SJSA1 (cell line): ENCODE data around the gene WDR5. TPM values are rescaled to one million over a fixed set of nuclear protein-coding genes. Genes with fewer than 3 reads are reported as not detected.

Source experiments
- DNase-seq, 2 experiments: peaks; one replicate each; pipeline ENCODE4 v3.0.0-alpha.2; 2015 to 2020; ENCODE audit warnings: low spot score in 2 of 2, low read depth in 1 of 2
- H3K27ac ChIP-seq: fragments of 250-450 bp; sonication (Bioruptor Pico); 2 replicates; pipeline ENCODE4 v1.5.1; 2020; ENCODE audit warnings: mild to moderate bottlenecking, moderate library complexity
- H3K27me3 ChIP-seq: fragments of 250-450 bp; sonication (Bioruptor Pico); replicated peaks from 2 replicates; pipeline ENCODE4 v1.5.1; 2020; ENCODE audit warnings: mild to moderate bottlenecking, moderate library complexity
- H3K36me3 ChIP-seq: fragments of 250-450 bp; sonication (Bioruptor Pico); 2 replicates; pipeline ENCODE4 v1.5.1; 2020; ENCODE audit warnings: mild to moderate bottlenecking
- H3K4me1 ChIP-seq: fragments of 250-450 bp; sonication (Bioruptor Pico); replicated peaks from 2 replicates; pipeline ENCODE4 v1.6.1; 2021; ENCODE audit warnings: mild to moderate bottlenecking
- H3K4me3 ChIP-seq: fragments of 250-450 bp; sonication (Bioruptor Pico); 2 replicates; pipeline ENCODE4 v1.5.1; 2020; ENCODE audit warnings: mild to moderate bottlenecking
- H3K9me3 ChIP-seq: fragments of 250-450 bp; sonication (Bioruptor Pico); replicated peaks from 2 replicates; pipeline ENCODE4 v1.5.1; 2020; ENCODE audit warnings: mild to moderate bottlenecking
- total RNA-seq: library from RNA; depleted of rRNA; stranded (reverse); fragments of >200 nt; shearing (Covaris generic); gene quantifications from 2 replicates; pipeline ENCODE4 v1.2.3, GENCODE V29; 2014

The WDR5 gene
- total RNA-seq, 1 experiment from 2014 or later: 26.7 TPM

DNA sequence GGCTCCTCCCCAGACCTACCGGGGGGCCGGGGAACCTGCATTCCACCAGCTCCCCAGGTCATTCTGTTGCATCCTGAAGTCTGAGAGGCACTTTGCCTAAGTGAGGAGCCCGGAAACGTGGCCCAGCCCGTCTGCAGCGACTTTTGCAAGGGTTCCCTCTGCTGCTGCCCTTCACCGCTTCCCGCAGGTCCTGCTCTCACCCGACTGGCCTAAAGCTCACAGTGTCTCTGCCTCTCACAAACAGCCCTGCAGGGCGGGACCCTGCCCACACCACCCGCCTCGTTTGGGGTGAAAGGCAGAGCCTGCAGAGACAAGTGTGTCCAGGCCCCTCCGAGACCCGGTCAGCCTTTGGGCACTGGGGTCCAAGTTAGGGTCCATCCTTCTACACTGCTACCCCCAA, 9.5 kb upstream of the WDR5 start:
- Histone ChIP-seq H3K4me1 (no peaks in the 10 kb centered on the region), H3K27ac (no peak overlapping the region), H3K36me3 (no peaks in the 10 kb centered on the region), H3K4me3 (no peak overlapping the region), H3K9me3 (no peaks in the 10 kb centered on the region), H3K27me3 (no peaks in the 10 kb centered on the region)
- no peak for DNase-seq

DNA sequence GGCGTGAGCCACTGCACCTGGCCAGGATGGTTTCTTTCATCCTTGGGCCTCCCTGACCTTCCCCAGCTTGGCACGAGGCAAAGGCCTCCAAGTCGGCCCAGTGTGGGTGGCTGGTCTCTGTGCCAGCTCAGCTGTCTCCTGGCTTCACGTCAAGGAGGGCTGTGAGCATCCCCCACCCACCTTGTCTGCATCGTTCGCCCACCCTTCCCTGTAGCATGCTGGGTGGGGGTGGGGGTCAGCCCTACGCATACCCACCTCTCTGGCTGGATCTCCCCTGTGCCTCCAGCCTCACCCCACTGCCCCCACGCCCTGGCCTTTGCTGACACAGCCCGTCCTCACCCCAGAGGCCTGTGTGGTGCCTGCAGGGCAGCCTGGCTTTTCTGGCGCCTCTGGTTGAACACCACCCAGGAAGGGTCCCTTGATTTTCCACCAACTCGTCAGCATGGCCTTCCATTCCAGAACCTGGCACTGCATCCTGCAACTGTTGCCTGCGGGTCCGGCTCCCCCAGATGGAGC, 8.8 kb upstream of the WDR5 start:
- Histone ChIP-seq H3K9me3 (no peaks in the 10 kb centered on the region), H3K27ac (no peak overlapping the region), H3K4me3 (no peak overlapping the region), H3K36me3 (no peaks in the 10 kb centered on the region), H3K4me1 (no peaks in the 10 kb centered on the region), H3K27me3 (no peaks in the 10 kb centered on the region)
- DNase-seq: no peak

DNA sequence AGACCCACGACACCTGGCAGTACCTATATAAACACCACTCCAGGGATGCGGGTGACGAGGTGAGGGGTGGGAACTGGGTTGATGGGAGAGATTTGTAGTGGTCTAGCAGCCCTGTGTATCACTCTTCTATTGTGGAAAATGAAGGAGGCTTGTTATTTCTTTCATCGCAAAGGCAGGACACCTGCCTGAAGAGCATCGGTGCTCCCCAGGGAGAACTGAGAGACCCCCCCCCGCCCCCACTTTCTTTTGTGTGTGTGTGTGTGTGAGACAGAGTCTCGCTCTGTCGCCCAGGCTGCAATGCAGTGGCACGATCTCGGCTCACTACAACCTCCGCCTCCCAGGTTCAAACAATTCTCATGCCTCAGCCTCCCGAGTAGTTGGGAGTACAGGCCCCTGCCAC, 8.3 kb upstream of the WDR5 start:
- Histone ChIP-seq H3K27me3 (no peaks in the 10 kb centered on the region), H3K4me3 (no peak overlapping the region), H3K4me1 (no peaks in the 10 kb centered on the region), H3K36me3 (no peaks in the 10 kb centered on the region), H3K9me3 (no peaks in the 10 kb centered on the region), H3K27ac (no peak overlapping the region)
- DNase-seq: no peak

DNA sequence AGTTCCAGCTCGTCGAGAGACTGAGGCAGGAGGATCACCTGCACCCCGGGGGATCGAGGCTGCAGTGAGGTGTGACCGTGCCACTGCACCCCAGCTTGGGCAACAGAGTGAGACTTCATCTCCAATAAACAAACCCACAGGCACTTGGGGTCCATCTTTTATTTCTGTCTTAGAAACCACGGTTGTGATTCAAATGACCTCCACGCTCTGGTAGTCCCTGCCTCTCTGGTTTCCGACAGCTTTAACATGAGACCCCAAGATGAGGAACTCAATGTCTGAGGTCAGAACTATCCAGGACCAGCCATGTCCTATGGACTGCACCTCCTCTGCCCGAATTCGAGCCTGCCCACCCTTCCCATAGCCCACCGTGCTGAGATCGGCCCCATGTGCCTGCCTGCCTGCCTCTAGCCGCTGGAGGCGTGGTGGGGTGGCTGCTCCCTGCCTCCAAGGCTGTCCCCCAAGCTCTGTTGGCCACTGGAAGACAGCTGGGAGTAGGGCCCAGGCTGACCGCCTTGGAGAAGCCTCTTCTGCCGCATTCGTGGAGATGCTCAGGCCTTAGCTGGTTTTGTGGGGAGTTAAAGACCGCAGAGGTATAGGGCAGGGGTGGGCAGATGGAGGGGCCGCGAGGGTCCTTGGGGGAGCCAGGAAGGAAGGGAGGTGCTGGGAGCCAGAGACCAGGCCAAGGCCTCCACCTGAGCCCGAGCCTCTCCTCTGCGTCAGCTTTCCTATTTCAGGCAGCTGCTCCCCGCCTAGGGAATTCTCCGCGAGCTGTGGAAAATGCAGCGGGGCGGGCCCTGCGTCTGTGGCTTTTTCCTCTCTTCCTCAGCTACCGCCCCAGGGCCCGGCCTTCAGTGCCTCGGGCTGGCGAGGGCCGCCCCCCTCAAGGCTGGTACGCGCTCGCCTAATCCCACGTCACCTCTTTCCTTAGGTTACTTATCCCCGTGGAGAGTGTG, 6.9 kb upstream of the WDR5 start:
- DNase-seq: no peak
- Histone ChIP-seq H3K4me1 (no peaks in the 10 kb centered on the region), H3K9me3 (no peaks in the 10 kb centered on the region), H3K4me3 (no peak overlapping the region), H3K27ac (no peak overlapping the region), H3K36me3 (no peaks in the 10 kb centered on the region), H3K27me3 (no peaks in the 10 kb centered on the region)

DNA sequence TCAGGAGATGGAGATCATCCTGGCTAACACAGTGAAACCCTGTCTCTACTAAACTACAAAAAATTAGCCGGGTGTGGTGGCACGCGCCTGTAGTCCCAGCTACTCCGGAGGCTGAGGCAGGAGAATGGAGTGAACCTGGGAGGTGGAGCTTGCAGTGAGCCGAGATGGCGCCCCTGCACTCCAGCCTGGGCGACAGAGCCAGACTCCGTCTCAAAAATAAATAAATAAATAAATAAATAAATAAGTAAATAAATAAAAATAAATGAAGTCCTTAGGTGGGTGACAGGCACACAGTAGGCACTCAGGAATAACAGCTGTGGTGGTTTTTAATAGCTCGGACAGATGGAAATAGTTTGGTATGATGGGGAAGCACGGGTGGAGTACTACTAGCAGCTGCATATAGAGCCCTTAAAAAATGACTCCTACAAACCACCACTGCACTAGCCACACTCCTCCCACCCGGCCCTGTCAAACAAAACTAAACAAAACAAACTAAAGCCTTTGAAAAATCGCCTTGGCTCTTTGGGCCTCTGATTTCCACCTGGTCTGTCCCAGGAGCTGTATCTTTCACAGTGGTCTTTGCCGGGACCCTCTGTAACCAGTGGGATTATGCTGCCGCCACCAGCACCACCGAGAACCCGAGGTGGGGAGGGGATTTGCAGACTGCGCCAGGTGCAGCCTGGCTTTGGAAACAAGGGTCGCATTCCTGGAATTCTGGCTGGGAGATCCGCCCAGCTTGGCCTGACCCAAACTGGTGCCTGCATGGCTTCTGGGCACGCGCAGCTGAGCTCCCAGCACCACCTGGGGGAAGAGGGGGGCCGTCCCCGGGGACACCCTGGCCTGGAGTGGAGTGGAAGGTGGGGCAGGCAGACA, 5.1 kb upstream of the WDR5 start:
- Histone ChIP-seq H3K27ac (no peak overlapping the region), H3K9me3 (no peaks in the 10 kb centered on the region), H3K36me3 (no peaks in the 10 kb centered on the region), H3K4me3 (no peak overlapping the region), H3K4me1 (peaks cover 7% of the 10 kb centered on the region), H3K27me3 (no peaks in the 10 kb centered on the region)
- DNase-seq: no peak

DNA sequence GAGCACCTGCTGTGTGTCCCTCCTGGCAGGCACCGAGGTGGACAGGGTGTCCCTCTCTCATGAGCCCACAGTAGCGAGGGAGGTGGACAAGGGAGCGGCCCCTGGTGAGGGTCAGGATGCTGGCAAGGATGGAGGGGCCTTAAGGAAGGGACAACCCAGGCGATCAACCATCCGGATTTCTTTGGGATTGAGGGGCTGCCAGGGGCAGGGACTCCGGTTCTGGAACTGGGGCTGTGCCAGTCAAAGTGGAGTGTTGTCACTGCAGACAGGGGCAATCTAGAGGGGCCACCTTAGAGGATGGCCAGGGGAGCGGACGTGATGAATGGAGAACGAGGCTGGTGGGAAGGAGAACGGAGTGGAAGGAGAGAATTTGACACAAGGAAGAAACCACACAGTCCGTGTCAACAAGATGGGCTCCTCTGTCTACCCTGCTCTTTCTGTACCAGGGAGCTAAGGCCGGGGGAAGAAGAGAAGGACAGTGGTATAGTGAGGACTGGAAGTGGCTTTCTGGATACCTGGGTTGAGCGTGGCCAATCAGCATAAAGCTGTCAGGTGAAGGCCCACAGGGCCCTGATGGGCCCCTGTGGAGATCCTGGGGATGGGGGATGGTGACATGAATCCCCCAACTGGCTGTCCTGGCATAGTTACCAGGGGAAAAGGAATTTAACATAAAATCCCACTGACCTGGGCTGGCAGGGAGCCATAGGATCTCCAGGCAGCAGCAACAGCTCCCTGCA, 4.2 kb upstream of the WDR5 start:
- H3K27ac ChIP-seq: no peak overlapping the region
- H3K4me1 ChIP-seq: peaks cover 7% of the 10 kb centered on the region
- H3K4me3 ChIP-seq: no peak overlapping the region
- DNase-seq: no peak
- H3K36me3 ChIP-seq: peaks cover 6% of the 10 kb centered on the region
- H3K9me3 ChIP-seq: no peaks in the 10 kb centered on the region
- no peaks in the 10 kb centered on the region for H3K27me3 ChIP-seq

DNA sequence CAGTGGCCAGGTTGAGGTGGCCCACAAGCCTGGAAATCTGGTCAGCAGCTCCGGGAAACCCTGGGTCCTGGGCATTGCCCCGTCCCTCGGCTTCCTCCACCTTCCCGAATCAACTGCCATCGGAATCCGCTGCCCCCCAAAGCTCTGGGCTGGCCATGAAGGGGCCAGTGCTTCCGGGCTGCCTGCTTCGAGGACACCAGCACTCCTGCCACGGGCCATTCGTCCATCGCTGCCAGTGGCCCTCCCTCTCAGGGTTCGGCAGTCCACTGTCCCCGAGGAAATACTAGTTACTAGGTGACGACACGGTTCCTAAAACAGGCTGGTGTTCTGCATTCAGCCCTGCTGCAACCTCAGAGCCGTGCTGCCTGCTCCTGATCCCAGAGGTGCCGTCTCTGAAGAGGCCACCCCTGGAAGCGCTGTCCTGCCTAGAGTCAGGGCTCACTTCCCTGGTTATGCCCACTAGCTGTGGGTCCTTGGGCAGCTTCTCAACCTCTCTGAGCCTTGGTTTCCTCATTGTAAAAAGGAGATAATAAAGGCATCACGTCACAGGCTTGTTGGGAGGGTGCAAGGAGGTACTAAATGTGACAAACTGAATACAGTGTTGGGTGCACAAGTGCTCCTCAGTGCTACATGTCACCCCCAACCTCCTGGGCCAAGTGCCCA, 3.5 kb upstream of the WDR5 start:
- peaks cover 12% of the 10 kb centered on the region for H3K36me3 ChIP-seq
- no peaks in the 10 kb centered on the region for H3K9me3 ChIP-seq
- no peak overlapping the region for H3K27ac ChIP-seq
- no peak for DNase-seq
- H3K27me3 ChIP-seq: no peaks in the 10 kb centered on the region
- peaks cover 14% of the 10 kb centered on the region for H3K4me1 ChIP-seq
- H3K4me3 ChIP-seq: no peak overlapping the region

DNA sequence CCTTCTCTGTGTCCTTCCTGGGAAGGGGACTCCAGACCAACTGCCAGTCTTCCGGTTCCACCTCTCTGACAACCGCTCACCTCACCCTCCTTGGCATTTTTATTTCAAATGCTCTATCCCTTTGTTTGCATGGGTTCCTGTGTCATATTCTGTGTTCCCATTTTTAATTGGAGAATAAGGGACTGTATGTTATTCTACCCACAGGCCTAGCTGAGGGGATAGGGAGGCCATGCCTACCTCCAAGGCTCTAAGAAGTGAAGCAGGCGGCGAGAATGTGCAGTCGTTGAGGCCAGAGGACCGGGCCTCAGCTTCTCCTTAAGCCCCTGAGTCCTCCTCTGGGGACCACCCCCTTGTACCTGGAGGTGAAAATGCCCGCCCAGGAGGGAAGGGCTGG, 936 bp upstream of the WDR5 start:
- Histone ChIP-seq H3K9me3 (no peaks in the 10 kb centered on the region), H3K4me1 (peaks cover 14% of the 10 kb centered on the region), H3K27ac (no peak overlapping the region), H3K27me3 (no peaks in the 10 kb centered on the region), H3K4me3 (peak overlapping the region; percentile 69), H3K36me3 (peaks cover 29% of the 10 kb centered on the region)
- no peak for DNase-seq

DNA sequence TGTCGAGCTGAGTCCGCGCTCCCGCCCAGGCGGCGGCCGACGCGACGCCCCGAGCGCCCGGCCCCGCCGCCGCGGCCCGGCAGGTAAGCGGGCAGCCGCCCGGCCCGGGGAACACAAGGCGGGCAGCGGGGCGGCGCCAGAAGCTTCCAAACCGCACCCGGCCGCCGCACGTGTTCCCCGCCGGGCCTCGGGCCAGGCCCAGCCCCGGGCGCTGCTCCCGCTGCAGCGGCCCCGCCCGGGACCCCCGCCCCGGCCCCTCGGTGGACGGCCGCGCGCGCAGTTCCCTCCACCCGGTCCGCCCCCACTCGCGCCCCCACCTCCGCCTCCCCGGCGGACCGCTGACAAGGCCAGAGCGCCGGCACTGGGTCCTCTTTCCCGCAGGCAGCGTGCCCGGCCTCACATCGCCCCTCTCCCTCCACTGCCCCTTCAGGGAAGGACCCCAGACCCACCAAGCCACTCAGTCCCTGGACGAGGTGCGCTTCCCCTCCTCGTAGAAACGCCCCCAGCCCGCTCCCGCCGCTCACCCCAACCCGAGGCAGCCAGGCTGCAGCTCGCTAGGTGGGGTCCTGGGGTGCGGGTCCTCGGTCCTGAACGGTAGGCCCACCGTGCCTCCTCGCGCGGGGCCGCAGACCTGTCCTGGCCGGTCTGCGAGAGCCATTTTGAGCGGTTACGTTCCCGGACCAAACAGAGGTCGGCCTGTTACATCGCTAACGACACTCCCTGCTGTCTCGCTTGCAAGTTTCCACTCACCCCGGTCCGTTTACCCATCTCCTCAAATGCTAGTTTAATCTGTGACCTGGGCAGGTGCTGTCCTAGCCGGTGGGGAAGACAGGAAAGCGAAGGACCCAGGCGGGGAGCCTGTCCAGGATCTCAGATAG, 475 bp downstream of the WDR5 start:
- DNase-seq: peak in 1 of 2 experiments; percentile 17
- Histone ChIP-seq H3K4me3 (peak overlapping the region; percentile 69), H3K9me3 (no peaks in the 10 kb centered on the region), H3K36me3 (peaks cover 44% of the 10 kb centered on the region), H3K27me3 (no peaks in the 10 kb centered on the region), H3K4me1 (peaks cover 14% of the 10 kb centered on the region), H3K27ac (peak overlapping the region; percentile 32)

DNA sequence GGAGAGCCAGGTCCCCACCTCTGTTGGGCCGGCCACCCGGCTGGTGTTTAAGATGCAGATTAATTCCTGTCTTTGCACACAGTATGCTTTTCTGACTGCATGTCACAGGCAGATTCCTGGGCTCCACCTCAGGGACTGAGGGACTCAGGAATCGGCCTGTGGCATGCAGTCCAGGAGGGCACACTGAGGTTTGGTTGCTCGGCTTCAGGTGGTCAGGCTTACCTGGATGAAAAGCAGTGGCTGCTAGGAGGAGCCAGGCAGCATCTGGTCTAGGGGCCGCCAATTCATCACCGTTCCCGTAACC, 1.1 kb downstream of the WDR5 start:
- H3K4me1 ChIP-seq: peaks cover 14% of the 10 kb centered on the region
- peaks cover 48% of the 10 kb centered on the region for H3K36me3 ChIP-seq
- H3K27me3 ChIP-seq: no peaks in the 10 kb centered on the region
- DNase-seq: no peak
- peak overlapping the region; percentile 69 for H3K4me3 ChIP-seq
- H3K27ac ChIP-seq: no peak overlapping the region; the same call in 1 of the 2 replicates
- no peaks in the 10 kb centered on the region for H3K9me3 ChIP-seq

DNA sequence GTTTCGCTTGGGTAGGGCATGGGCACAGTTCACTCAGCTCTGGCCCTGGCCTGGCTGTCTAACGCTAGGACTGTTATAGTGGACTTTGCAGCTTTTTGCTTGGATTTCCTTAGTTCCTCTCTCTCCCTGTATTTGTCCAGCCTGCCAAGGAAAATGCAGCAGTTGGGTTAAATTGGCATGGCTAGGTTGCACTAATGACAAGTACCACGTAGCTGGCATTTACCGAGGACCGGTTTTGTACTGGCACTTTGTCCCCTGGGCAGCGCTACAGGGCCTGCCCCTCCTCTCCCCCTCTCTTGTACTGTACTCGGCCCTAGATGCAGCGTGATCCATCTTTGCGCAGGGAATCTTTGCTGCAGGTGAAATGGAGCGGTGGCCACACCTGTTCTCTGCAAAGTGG, 2.4 kb downstream of the WDR5 start:
- DNase-seq: no peak
- Histone ChIP-seq H3K4me1 (peaks cover 14% of the 10 kb centered on the region), H3K4me3 (no peak overlapping the region), H3K27ac (no peak overlapping the region), H3K9me3 (no peaks in the 10 kb centered on the region), H3K36me3 (peaks cover 55% of the 10 kb centered on the region), H3K27me3 (no peaks in the 10 kb centered on the region)

DNA sequence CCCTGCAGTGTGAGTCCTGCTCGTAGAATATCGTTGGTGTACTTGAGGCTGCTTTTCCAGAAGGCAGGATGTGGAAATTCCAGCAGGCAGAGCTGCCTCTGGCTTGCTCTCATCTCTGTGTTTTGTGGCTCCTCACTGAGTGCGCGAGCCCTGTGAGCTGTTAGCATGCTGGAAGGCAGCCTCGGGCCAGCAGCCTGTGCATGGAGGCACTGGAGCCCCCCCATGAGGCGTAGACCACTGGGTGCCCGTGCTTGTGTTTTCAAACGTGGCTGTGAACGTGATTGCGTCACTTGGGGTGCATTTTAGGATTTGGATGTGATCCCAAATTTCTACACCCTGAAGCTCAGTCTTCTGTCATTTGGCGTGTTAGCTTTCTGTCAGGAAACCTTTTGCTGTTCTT, 3.2 kb downstream of the WDR5 start:
- Histone ChIP-seq H3K4me1 (peaks cover 14% of the 10 kb centered on the region), H3K27ac (no peak overlapping the region), H3K27me3 (no peaks in the 10 kb centered on the region), H3K4me3 (no peak overlapping the region), H3K36me3 (peaks cover 58% of the 10 kb centered on the region), H3K9me3 (no peaks in the 10 kb centered on the region)
- DNase-seq: no peak
